HepG2 (cell line): ENCODE measurements around the gene ZDHHC14. TPM values are rescaled to one million over a fixed set of nuclear protein-coding genes. Genes with fewer than 3 reads are reported as not detected.

Experiments
- GATAD1 ChIP-seq: IDR thresholded peaks from 2 replicates; pipeline ENCODE4 v1.6.1; 2016; ENCODE audit warnings: missing genetic modification reagents, missing compliant biosample characterization
- HNRNPUL1 ChIP-seq: fragments of 200-400 bp; formaldehyde crosslinking; IDR thresholded peaks from 2 replicates; pipeline ENCODE4 v1.6.1; 2017; ENCODE audit warnings: low read depth, mild to moderate bottlenecking, low read length, moderate library complexity
- MED1 ChIP-seq: sonication (generic); formaldehyde crosslinking; IDR thresholded peaks from 2 replicates; pipeline ENCODE4 v1.4.0; 2020; ENCODE audit warnings: missing genetic modification reagents
- TMF1 ChIP-seq: sonication (generic); formaldehyde crosslinking; IDR thresholded peaks from 2 replicates; pipeline ENCODE4 v1.8.1; 2022; ENCODE audit warnings: low read depth, missing genetic modification reagents
- ZFY ChIP-seq: sonication (generic); formaldehyde crosslinking; IDR thresholded peaks from 2 replicates; pipeline ENCODE4 v1.4.0; 2020; ENCODE audit warnings: missing genetic modification reagents
- ZNF180 ChIP-seq: sonication (generic); formaldehyde crosslinking; IDR thresholded peaks from 2 replicates; pipeline ENCODE4 v1.4.0; 2020; ENCODE audit warnings: low read depth, missing genetic modification reagents, borderline replicate concordance
- ZNF350 ChIP-seq: sonication (generic); formaldehyde crosslinking; IDR thresholded peaks from 2 replicates; pipeline ENCODE4 v1.4.0; 2020; ENCODE audit warnings: mild to moderate bottlenecking, low read depth, missing genetic modification reagents, borderline replicate concordance
- ZNF510 ChIP-seq: sonication (generic); formaldehyde crosslinking; IDR thresholded peaks from 2 replicates; pipeline ENCODE4 v1.4.0; 2020; ENCODE audit warnings: low read depth, mild to moderate bottlenecking, missing genetic modification reagents
- ZNF652 ChIP-seq: IDR thresholded peaks from 2 replicates; pipeline ENCODE4 v1.6.1; 2016; ENCODE audit warnings: low read depth, borderline replicate concordance
- polyA plus RNA-seq, 8 experiments: library from polyadenylated mRNA; depleted of rRNA in 3 of 8; stranded (reverse) in 7 of 8; unstranded in 1 of 8; fragments of >200 nt; fragmentation: Illumina TruSeq in 4 of 8; extraction: Trizol in 4 of 8; gene quantifications; 2 replicates each; pipeline versions ENCODE4 v1.2.1 to v1.2.3, GENCODE V29; 2011 to 2016; ENCODE audit warnings: low read depth in 4 of 8, missing spikeins in 1 of 8, mixed read lengths in 1 of 8; ENCODE audit not compliant: insufficient read depth in 1 of 8
- total RNA-seq, 5 experiments: library from RNA; depleted of rRNA; stranded (reverse); fragments of >200 nt; fragmentation: Illumina TruSeq; extraction: Trizol; gene quantifications; 2 replicates each; pipeline ENCODE4 v1.2.3, GENCODE V29; 2016; ENCODE audit warnings: low read depth in 1 of 5
- TF ChIP-seq, protein P1 (sequence below): sonication (generic); formaldehyde crosslinking; IDR thresholded peaks from 2 replicates; pipeline ENCODE4 v1.5.0; 2020; ENCODE audit warnings: missing genetic modification reagents
- TF ChIP-seq, protein P2 (sequence below): sonication (generic); formaldehyde crosslinking; IDR thresholded peaks from 2 replicates; pipeline ENCODE4 v1.8.0; 2022; ENCODE audit warnings: missing genetic modification reagents, low read depth, mild to moderate bottlenecking, borderline replicate concordance
- TF ChIP-seq, protein P3 (sequence below): sonication (generic); formaldehyde crosslinking; conservative IDR thresholded peaks from 2 replicates; pipeline ENCODE4 v1.8.0; 2022; ENCODE audit warnings: low read depth, missing genetic modification reagents
- TF ChIP-seq, protein P4 (sequence below): sonication (generic); formaldehyde crosslinking; IDR thresholded peaks from 2 replicates; pipeline ENCODE4 v1.8.0; 2022; ENCODE audit warnings: mild to moderate bottlenecking, missing genetic modification reagents, moderate library complexity
- TF ChIP-seq, protein P5 (sequence below): sonication (generic); formaldehyde crosslinking; IDR thresholded peaks from 2 replicates; pipeline ENCODE4 v1.4.0; 2020; ENCODE audit warnings: missing genetic modification reagents, low read depth, mild to moderate bottlenecking, borderline replicate concordance
- TF ChIP-seq, protein P6 (sequence below): sonication (generic); formaldehyde crosslinking; IDR thresholded peaks from 2 replicates; pipeline ENCODE4 v1.4.0; 2020; ENCODE audit warnings: mild to moderate bottlenecking, low read depth, missing genetic modification reagents

ZDHHC14 gene
- total and polyA plus RNA-seq, 2 of the 13 experiments (the other 11 are each of a cell fraction or from before 2014, with no cell fraction given) = 3.7 to 9.5 TPM

DNA sequence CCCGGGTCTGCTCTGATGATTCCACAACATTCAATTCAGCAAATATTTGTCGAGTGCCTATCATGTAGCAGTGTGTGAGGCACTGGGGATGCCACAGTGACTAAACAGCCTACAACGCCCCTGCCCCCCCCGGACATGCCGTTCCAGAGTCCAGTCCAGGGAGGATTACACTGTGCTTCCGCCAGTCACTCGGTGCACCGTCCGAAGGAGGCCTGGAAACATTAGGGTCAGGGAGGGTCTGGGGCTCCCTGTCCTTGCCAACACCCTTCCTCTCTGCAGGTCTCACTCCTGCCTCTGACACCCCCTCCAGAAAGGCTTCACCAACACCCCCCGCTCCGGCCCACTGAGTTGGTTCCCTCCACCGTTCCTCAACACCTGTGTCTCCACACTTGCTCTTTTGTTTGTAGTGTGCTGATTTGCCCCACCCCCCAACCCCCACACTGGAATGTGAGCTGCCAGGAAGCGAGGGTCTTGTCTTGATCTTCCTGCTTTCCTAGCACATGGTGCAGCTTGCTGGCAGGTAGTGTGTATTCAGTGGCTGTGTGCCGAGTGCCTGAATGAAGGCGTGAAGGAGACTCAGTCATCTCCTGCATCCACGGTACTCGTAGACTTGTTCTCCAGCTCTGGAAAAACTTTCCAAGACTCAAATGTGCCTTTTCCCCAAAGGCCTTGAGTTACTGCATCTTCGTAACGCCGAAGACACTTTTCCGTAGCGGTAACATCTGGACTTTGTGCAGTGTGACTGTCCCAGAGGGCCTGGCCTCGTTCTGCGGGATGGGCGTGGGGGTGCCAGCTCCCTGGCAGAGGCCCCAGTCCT, 150.4 kb downstream of the ZDHHC14 start (continued):
- TF ChIP-seq, protein P1, sequence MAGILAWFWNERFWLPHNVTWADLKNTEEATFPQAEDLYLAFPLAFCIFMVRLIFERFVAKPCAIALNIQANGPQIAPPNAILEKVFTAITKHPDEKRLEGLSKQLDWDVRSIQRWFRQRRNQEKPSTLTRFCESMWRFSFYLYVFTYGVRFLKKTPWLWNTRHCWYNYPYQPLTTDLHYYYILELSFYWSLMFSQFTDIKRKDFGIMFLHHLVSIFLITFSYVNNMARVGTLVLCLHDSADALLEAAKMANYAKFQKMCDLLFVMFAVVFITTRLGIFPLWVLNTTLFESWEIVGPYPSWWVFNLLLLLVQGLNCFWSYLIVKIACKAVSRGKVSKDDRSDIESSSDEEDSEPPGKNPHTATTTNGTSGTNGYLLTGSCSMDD = no peak; the same call in none of the 2 replicates
- peak; percentile 99 for TF ChIP-seq MED1 (CRISPR knock-in tag)
- TF ChIP-seq GATAD1 = peak; percentile 78
- TF ChIP-seq TMF1 (CRISPR knock-in tag) = peak; percentile 39
- TF ChIP-seq, protein P2, sequence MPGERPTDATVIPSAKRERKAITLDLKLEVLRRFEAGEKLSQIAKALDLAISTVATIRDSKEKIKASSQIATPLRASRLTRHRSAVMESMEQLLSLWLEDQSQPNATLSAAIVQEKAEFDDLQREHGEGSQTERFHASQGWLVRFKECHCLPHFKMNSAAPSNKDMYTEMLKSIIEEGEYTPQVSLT (CRISPR knock-in tag) = no peak
- TF ChIP-seq, protein P3, sequence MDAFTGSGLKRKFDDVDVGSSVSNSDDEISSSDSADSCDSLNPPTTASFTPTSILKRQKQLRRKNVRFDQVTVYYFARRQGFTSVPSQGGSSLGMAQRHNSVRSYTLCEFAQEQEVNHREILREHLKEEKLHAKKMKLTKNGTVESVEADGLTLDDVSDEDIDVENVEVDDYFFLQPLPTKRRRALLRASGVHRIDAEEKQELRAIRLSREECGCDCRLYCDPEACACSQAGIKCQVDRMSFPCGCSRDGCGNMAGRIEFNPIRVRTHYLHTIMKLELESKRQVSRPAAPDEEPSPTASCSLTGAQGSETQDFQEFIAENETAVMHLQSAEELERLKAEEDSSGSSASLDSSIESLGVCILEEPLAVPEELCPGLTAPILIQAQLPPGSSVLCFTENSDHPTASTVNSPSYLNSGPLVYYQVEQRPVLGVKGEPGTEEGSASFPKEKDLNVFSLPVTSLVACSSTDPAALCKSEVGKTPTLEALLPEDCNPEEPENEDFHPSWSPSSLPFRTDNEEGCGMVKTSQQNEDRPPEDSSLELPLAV = peak; percentile 96
- TF ChIP-seq ZNF510 (CRISPR knock-in tag) = peak; percentile 99
- TF ChIP-seq, protein P4, sequence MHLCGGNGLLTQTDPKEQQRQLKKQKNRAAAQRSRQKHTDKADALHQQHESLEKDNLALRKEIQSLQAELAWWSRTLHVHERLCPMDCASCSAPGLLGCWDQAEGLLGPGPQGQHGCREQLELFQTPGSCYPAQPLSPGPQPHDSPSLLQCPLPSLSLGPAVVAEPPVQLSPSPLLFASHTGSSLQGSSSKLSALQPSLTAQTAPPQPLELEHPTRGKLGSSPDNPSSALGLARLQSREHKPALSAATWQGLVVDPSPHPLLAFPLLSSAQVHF (CRISPR knock-in tag) = peak; percentile 96; the same call in 1 of the 2 replicates
- TF ChIP-seq ZFY (CRISPR knock-in tag) = peak; percentile 78
- peak; percentile 97; the same call in 1 of the 2 replicates for TF ChIP-seq ZNF180 (CRISPR knock-in tag)
- no peak for TF ChIP-seq HNRNPUL1
- TF ChIP-seq, protein P5, sequence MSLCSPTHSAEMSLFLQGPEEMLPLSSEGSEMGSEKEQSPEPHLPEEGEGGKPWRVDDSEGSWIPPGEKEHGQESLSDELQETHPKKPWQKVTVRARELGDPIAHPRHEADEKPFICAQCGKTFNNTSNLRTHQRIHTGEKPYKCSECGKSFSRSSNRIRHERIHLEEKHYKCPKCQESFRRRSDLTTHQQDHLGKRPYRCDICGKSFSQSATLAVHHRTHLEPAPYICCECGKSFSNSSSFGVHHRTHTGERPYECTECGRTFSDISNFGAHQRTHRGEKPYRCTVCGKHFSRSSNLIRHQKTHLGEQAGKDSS = peak; percentile 86
- peak; percentile 100 for TF ChIP-seq ZNF350
- TF ChIP-seq, protein P6, sequence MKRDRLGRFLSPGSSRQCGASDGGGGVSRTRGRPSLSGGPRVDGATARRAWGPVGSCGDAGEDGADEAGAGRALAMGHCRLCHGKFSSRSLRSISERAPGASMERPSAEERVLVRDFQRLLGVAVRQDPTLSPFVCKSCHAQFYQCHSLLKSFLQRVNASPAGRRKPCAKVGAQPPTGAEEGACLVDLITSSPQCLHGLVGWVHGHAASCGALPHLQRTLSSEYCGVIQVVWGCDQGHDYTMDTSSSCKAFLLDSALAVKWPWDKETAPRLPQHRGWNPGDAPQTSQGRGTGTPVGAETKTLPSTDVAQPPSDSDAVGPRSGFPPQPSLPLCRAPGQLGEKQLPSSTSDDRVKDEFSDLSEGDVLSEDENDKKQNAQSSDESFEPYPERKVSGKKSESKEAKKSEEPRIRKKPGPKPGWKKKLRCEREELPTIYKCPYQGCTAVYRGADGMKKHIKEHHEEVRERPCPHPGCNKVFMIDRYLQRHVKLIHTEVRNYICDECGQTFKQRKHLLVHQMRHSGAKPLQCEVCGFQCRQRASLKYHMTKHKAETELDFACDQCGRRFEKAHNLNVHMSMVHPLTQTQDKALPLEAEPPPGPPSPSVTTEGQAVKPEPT (CRISPR knock-in tag) = peak; percentile 95
- peak; percentile 62 for TF ChIP-seq ZNF652 (CRISPR knock-in tag)
